SU-DHL-6 (cell line): ENCODE data around the gene ELOVL6.
"Not testable (repeated sequence)": the region's sequence is repeated elsewhere in the genome, so short reads cannot be mapped to it uniquely, and the experiment has no call there.

Experiments
- H2AFZ ChIP-seq: fragments of 200-600 bp; sonication (generic); 2 replicates; pipeline ENCODE4 v1.6.1; 2014; ENCODE audit warnings: low read depth, mild to moderate bottlenecking, moderate library complexity, mixed read lengths, antibody characterized with exemption, low read length; ENCODE audit not compliant: severe bottlenecking
- H3F3A ChIP-seq: fragments of 200-600 bp; shearing (Covaris generic); 2 replicates; pipeline ENCODE4 v1.6.0; 2016; ENCODE audit warnings: antibody characterized with exemption, mild to moderate bottlenecking; ENCODE audit not compliant: insufficient read depth
- H3K27ac ChIP-seq: fragments of 200-600 bp; sonication (generic); 2 replicates; pipeline ENCODE4 v1.5.1; 2016; ENCODE audit warnings: low read depth, mild to moderate bottlenecking, low read length, moderate library complexity, mixed read lengths
- H3K27me3 ChIP-seq: fragments of 200-600 bp; sonication (generic), shearing (Covaris generic); 2 replicates; pipeline ENCODE4 v1.6.0; 2014; ENCODE audit warnings: mild to moderate bottlenecking, low read length
- H3K36me3 ChIP-seq: fragments of 200-600 bp; sonication (generic); 2 replicates; pipeline ENCODE4 v1.6.1; 2014; ENCODE audit warnings: mild to moderate bottlenecking, low read length, mixed read lengths
- H3K4me2 ChIP-seq: fragments of 300-600, 200-600 bp; shearing (Covaris generic), sonication (generic); 2 replicates; pipeline ENCODE4 v1.6.0; 2014; ENCODE audit warnings: low read length, low read depth, mild to moderate bottlenecking; ENCODE audit not compliant: poor library complexity, severe bottlenecking
- H3K4me3 ChIP-seq: fragments of 200-600 bp; sonication (generic); 2 replicates; pipeline ENCODE4 v1.5.1; 2014; ENCODE audit warnings: antibody characterized with exemption, low read length, mild to moderate bottlenecking, mixed read lengths; ENCODE audit not compliant: insufficient read depth, poor library complexity, severe bottlenecking
- H3K79me2 ChIP-seq: fragments of 200-600 bp; sonication (generic); 2 replicates; pipeline ENCODE4 v1.6.1; 2014; ENCODE audit warnings: mild to moderate bottlenecking, low read length, moderate library complexity; ENCODE audit not compliant: insufficient read depth
- H3K9ac ChIP-seq: fragments of 200-600 bp; sonication (generic); 2 replicates; pipeline ENCODE4 v1.7.0; 2014; ENCODE audit warnings: mild to moderate bottlenecking, low read length
- H3K9me2 ChIP-seq: fragments of 200-600 bp; sonication (generic); replicated peaks from 2 replicates; pipeline ENCODE4 v1.6.1; 2014; ENCODE audit warnings: low read length; ENCODE audit not compliant: insufficient read depth
- H3K9me3 ChIP-seq: fragments of 200-600 bp; sonication (generic); 2 replicates; pipeline ENCODE4 v1.6.1; 2014; ENCODE audit warnings: low read length, mixed read lengths; ENCODE audit not compliant: insufficient read depth
- H4K20me1 ChIP-seq: fragments of 200-600 bp; sonication (generic); 2 replicates; pipeline ENCODE4 v1.6.1; 2014; ENCODE audit warnings: low read depth, mild to moderate bottlenecking, antibody characterized with exemption, low read length, moderate library complexity, mixed read lengths
- CTCF ChIP-seq: fragments of 200-600 bp; sonication (generic); IDR thresholded peaks from one replicate; pipeline ENCODE4 v1.5.1; 2017; ENCODE audit warnings: antibody characterized with exemption, mild to moderate bottlenecking, low read length, moderate library complexity; ENCODE audit not compliant: insufficient read depth, poor library complexity, severe bottlenecking
- EZH2phosphoT487 ChIP-seq: fragments of 200-600 bp; sonication (generic), shearing (Covaris generic); conservative IDR thresholded peaks from 2 replicates; pipeline ENCODE4 v1.6.1; 2018; ENCODE audit warnings: mild to moderate bottlenecking, antibody characterized with exemption, low read length, moderate library complexity, mixed read lengths

ELOVL6 gene

GRCh38 chr4:110245577-110245976, 47.2 kb upstream of the ELOVL6 start:
- TF ChIP-seq EZH2phosphoT487 = no peak
- TF ChIP-seq CTCF = no peak
- H3K9ac ChIP-seq = no peak overlapping the region
- H3K27ac ChIP-seq = no peak overlapping the region
- H3K4me3 ChIP-seq = no peak overlapping the region
- H3K36me3 ChIP-seq = no peaks in the 10 kb centered on the region
- H3K4me2 ChIP-seq = no peak overlapping the region
- no peak overlapping the region for H2AFZ ChIP-seq
- no peaks in the 10 kb centered on the region for H4K20me1 ChIP-seq
- no peaks in the 10 kb centered on the region for H3F3A ChIP-seq
- no peaks in the 10 kb centered on the region for H3K79me2 ChIP-seq
- no peaks in the 10 kb centered on the region for H3K9me3 ChIP-seq
- no peaks in the 10 kb centered on the region for H3K9me2 ChIP-seq
- H3K27me3 ChIP-seq = no peaks in the 10 kb centered on the region

- TF ChIP-seq CTCF (no peak), EZH2phosphoT487 (no peak)
These were observed 37.9 kb upstream of the ELOVL6 start for GRCh38 chr4:110236324-110236723.

GRCh38 chr4:110233581-110233980, 35.2 kb upstream of the ELOVL6 start:
- H3K79me2 ChIP-seq, H3K9me3 ChIP-seq, H3F3A ChIP-seq, H2AFZ ChIP-seq, H3K4me2 ChIP-seq, H3K36me3 ChIP-seq, H4K20me1 ChIP-seq, H3K27me3 ChIP-seq, H3K4me3 ChIP-seq, H3K9me2 ChIP-seq, H3K9ac ChIP-seq, H3K27ac ChIP-seq: not testable (repeated sequence)

More at GRCh38 chr4:110236324-110236723, 37.9 kb upstream of the ELOVL6 start:
- H3K27me3 ChIP-seq = no peaks in the 10 kb centered on the region
- H3K79me2 ChIP-seq = no peaks in the 10 kb centered on the region
- H3K4me2 ChIP-seq = no peak overlapping the region
- no peak overlapping the region for H2AFZ ChIP-seq
- no peak overlapping the region for H3K27ac ChIP-seq
- H3K9me3 ChIP-seq = no peaks in the 10 kb centered on the region
- H4K20me1 ChIP-seq = no peaks in the 10 kb centered on the region
- H3K4me3 ChIP-seq = no peak overlapping the region
- no peaks in the 10 kb centered on the region for H3F3A ChIP-seq
- no peaks in the 10 kb centered on the region for H3K36me3 ChIP-seq
- H3K9ac ChIP-seq = no peak overlapping the region
- H3K9me2 ChIP-seq = no peaks in the 10 kb centered on the region

- Histone ChIP-seq H3K4me2 (no peak overlapping the region), H3K9me3 (no peaks in the 10 kb centered on the region), H3K9ac (no peak overlapping the region), H3K27me3 (no peaks in the 10 kb centered on the region), H3K27ac (no peak overlapping the region), H3F3A (no peaks in the 10 kb centered on the region), H3K79me2 (no peaks in the 10 kb centered on the region), H4K20me1 (no peaks in the 10 kb centered on the region), H3K9me2 (no peaks in the 10 kb centered on the region), H2AFZ (no peak overlapping the region), H3K4me3 (no peak overlapping the region), H3K36me3 (no peaks in the 10 kb centered on the region)
- TF ChIP-seq EZH2phosphoT487 = no peak
- TF ChIP-seq CTCF = no peak
These were observed 33.5 kb upstream of the ELOVL6 start for GRCh38 chr4:110231869-110232268.
